NOMO-1 treated with DMSO at 0.1 percent for 48 hours (cell line): ENCODE results near the gene MMP2.

Experiments
- DNase-seq: peaks from one replicate; lab custom pipeline; 2025; ENCODE audit not compliant: unreplicated experiment; lab: John Stamatoyannopoulos, UW

Gene MMP2

GRCh38 chr16:55478827-55479429, at the start of gene MMP2:
MMP2 (plus strand) TSS chr16:55479198; CDS start chr16:55479480, 282 bp downstream.
- no peak for DNase-seq

DNA sequence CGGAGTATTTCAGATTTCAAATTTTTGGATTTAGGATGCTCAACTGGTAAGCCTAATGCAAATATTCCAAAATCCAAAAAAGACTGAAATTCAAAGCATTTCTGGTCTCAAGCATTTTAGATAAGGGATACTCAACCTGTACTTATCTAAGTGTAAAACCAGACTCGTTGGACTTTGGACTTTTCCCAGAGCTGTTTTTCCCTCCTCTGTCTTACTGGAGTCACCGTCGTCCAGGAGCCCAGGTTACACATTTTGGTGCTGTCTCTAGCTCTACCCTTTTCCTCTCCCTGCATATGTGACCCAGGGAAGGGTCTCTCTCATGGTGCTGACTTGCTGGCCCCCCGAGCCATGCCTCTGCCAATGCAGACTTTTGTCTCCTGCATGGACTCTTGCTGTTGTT, 46.0 kb upstream of the MMP2 start:
- DNase-seq: no peak

DNA sequence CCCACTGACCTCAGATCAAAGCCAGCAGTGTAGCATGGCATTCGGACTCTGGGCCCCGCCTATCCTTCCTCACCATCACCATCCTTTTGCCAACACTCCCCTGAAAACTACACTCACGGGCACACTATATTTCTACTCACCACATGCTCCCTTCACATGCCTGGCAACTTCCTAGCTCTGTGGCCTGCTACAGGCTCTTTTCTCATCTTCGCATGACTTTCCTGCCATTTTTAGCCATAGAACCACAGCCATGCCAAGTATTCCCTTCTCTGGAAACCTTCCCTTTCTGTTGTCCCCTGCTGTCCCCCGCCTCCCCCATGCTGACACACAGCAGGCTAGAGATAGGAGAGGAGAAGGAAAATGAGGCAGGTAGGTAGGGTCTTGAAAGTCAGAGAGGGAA, 45.5 kb upstream of the MMP2 start:
- no peak for DNase-seq

DNA sequence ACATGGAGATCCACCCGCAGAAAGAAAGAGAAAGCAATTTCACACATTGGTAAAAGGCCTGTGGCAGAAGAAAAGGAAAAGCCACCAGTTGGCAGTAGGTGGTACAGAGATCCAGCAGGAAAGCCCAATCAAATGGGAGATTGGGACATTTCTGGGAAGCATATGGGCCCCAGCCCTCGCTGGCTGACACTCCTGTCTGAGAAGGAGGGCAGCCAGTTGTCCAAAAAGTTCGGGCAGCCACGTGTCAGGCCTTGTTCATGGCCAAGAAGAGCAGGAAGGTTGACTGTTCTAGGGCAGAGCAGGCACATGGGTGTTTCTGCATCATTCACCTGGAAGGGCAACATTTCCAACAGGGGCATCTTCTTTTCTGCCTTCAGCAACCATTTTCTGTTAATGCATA, 45.0 kb upstream of the MMP2 start:
- DNase-seq: no peak

DNA sequence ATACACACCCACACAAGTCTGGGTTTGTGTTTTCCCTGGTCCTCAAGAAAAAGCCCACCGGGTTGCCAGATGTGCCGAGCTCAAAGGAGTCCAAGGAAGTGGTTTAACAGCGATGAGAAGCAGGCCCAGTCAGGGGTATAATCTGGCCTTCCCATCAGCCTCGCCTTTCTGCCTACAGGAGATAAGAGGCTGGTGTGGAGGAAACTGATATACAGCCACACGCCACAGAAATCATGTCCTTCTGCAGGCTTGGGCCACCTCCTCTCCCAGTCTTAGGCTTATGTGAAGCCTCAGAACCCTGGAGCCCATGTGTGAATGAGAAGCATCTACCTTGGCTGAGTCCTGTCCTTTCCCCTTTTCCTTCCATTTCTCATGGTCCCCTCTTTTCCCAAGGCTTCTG, 43.6 kb upstream of the MMP2 start:
- no peak for DNase-seq

- DNase-seq: peak; percentile 17
Measured at GRCh38 chr16:55436587-55436986, 42.4 kb upstream of the MMP2 start.

DNA sequence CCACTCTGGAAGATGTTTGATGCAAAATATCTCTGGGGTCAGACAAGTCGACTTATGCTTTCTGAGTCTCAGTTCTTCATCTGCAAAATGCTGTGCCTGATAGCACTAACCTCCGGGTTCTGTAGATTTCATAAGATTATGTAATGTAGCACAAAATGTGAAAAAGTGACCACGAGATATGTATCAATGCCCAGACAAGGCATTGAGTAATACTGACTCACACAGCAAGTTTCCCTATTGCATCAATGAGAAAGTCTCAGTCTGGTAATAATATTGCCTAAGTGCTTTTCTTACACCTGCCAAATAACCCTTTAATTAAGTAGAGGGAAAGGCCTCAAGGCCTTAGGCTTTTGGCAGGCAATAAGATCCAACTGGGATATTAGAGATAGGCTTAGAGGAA, 41.4 kb upstream of the MMP2 start:
- DNase-seq: peak; percentile 96

DNA sequence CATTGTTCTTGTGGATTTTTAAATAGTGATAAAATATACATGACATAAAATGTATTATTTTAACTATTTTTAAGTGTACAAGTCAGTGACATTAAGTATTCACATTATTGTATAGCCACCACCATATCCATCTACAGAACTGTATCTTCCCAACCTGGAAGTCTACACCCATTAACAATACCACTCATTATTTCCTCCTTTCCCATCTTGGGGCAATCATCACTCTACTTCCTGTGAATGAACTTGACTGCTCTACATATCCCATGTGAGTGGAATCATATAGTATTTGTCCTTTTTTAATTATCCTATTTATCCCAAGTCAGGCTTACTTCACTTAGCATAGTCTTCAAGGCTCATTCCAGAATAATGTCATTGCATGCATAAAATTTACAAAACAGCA, 40.7 kb upstream of the MMP2 start:
- no peak for DNase-seq

DNA sequence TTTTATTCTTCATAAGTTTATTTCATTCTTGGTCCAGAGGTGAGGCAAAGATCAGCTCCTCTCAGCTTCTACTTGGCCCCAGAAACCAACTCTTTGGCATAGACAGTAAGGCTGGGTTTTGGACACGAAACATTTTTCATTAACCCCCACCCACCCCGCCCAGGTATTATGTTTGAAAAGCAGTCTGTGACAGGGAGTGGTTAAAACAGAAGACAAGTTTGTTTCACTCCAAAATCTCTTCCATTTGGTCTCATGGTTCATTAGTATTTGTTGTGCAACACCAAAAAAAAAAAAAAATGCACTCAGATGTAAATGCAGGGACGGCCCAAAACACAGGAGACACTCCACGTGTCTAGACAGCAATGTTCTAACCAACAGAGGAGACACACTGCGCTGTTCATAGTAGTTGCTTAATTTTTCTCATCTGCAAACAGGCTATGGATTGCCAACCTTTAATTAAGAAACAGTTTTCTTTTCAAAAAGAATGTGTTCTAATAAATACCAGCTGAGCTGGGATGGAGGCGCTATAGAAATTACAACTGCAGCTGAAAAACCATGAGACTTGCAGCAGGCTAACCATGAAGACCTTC, 39.8 kb upstream of the MMP2 start:
- peak; percentile 36 for DNase-seq

DNA sequence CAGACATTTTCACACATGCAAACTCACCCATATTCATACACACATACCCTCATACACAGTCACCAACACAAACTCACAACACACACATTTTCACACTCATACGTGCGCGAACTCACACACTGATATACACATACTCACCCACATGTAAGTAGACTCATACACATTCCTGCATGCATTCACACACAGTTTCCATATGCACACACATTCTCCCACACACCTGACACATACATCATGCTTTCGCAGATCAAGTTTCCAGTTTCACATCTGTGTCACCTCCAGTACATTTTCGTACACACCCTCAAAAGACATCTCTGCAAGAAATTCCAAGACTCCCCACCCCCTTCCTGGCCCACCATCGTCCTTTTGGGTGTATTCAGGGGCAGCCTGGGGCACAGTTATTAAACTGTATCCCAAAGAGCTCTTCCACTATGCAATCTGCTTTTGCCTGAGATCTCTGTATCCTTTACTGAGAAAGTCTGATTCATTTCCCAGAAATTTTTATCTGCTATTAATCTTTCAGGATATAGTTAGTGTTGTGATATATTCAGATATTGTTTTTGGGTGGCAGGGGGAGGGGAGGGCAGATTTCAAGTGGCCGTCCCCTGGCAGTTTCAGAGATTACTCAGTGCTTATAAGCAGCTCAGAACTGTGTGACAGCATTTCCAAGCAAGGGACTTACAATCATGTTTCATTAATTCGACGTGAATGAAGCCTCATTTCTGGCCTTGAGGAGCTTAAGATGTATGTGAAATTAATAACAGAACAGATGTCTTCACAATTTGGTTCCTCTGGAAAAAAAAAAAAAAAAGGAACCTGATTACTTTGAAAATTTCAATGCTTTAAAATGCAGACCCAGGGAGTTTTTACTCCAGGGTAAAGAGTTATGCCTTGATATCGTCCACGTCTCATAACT, 35.3 kb upstream of the MMP2 start:
- DNase-seq: no peak

GRCh38 chr16:55444754-55445485, 34.1 kb upstream of the MMP2 start:
- peak; percentile 75 for DNase-seq

GRCh38 chr16:55447231-55447630, 31.8 kb upstream of the MMP2 start:
- DNase-seq: no peak

GRCh38 chr16:55452996-55453395, 26.0 kb upstream of the MMP2 start:
- no peak for DNase-seq

DNA sequence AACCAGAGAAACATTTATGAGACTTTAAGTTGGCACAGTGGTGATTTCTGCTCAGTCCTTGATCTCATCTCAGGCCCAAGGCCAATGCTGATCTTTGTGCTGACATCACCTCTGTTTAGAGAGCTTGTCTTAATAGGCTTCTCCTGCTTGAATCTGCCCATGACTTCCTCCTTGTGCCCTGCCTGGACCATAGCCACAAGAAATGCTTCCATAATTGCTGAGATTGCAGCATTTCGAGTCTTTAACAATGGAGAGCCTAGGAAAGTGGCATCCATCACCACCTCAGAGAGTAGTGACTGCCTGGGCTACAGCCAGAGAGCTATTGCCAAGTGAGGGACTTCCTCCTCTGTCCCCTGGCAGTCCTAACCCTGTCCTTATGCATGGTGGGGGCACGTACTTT, 25.1 kb upstream of the MMP2 start:
- DNase-seq: no peak

DNA sequence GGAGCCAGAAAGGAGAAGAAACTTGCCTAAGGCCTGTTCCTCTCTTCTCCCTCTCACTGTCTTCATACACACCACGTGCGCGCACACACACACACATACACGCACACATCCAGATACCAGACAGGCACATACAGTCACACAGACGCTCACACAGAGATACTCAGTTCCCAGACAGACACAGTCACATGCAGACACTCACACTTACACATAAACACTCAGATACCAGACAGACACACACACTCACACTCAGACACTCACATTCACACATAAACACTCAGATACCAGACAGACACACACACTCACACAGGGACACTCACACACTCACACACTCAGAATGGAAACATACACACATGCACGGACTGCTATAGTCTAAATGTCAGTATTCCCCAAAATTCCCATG, 24.1 kb upstream of the MMP2 start:
- no peak for DNase-seq

DNA sequence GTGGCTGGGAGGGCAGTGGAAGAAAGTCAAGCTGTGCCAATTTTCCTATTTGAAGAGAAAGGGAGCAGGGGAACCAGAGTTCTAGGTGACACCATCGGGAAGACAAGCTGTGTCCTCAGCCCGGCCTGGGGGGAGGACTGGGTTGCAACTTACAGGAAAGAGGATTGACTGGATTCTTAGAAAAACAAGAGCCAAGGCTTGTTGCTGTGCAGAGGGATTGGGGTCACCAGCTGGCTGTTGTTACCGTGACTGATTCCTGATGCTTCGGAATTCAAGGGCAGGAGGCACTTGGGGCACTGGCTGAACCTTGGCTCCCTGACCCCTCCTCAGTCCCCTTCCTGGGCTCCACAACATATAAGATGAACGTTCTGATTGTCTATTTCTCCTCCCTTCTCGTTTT, 16.8 kb upstream of the MMP2 start:
- no peak for DNase-seq

DNA sequence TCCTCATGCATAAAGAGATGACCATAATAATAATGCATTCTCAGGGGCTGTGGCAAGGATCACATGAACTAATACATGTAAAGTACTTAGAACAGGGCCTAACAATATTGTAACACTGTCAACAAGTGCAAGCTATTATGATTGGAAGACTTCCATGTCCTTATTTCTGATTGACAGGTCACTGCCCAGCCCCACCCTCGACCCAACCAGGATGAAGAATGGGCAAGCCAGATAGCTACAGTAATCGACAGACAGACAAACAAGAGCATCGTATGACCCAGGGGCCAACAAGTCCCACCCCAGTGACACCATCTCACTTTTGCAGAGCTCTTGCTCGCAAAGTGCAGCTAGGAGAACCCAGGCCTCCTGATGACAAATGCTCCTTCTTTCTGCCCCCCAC, 14.6 kb upstream of the MMP2 start:
- DNase-seq: no peak

GRCh38 chr16:55465077-55465896, 13.7 kb upstream of the MMP2 start:
- DNase-seq: peak; percentile 74

DNA sequence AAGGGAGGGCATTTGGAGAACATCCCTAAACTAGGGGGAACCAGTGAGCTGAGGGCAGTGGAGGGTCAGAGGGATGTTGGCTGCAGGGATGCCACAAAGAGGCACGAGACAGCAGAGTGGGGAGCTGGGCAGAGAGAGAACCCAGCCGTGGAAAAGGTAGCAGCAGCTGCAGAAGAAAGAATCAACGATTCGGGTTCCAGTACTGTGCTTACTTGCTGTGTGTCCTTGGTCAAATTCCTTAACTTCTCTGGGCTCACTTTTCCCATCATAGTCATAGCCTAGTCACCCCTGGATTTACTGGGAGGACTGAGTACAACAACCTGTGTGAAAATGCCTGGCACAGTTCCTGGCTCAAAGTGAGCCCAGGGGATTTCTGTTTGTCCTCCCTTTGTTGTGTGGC, 12.8 kb upstream of the MMP2 start:
- DNase-seq: no peak

- no peak for DNase-seq
Measured at GRCh38 chr16:55467898-55468297, 11.1 kb upstream of the MMP2 start.
